GM11168 (cell line): Measurements from ENCODE around the gene VKORC1L1.
"Not testable (repeated sequence)": the region's sequence is repeated elsewhere in the genome, so short reads cannot be mapped to it uniquely, and the experiment has no call there.

Experiments used
- in situ Hi-C: fragments of 300-500 bp; cut with MboI; formaldehyde crosslinking; loops from one replicate; pipeline ENCODE4 v1.12.0; 2022; ENCODE audit warnings: low sequenced_read_pairs; ENCODE audit not compliant: unreplicated experiment

The VKORC1L1 gene

GRCh38 chr7:66005115-66005671, 132.3 kb downstream of the VKORC1L1 start:
- in situ Hi-C loops = not testable (repeated sequence)

GRCh38 chr7:66007232-66007631, 134.4 kb downstream of the VKORC1L1 start:
- in situ Hi-C loops = no loop called here
